Left lung (tissue), 10 donors: ENCODE results near the gene CNOT9. TPM values are rescaled to one million over a fixed set of nuclear protein-coding genes. Genes with fewer than 3 reads are reported as not detected.

Experiments
- ATAC-seq: fragments of 200-7000 bp; cut with Tn5 transposase; one replicate; pipeline ENCODE4 v1.9.1; 2020; ENCODE audit warnings: moderate library complexity
- DNase-seq, 4 donors: peaks; one replicate each; pipeline ENCODE4 v3.0.0-alpha.2; 2013 to 2020
- H3K27ac ChIP-seq, 2 donors: fragments of 200-600 bp; sonication (generic) in 1 of 2; one replicate each; pipeline versions ENCODE4 v1.5.0 to v1.8.0; 2020 to 2021
- H3K27me3 ChIP-seq, 2 donors: fragments of 200-600 bp; sonication (generic) in 1 of 2; one replicate each; pipeline versions ENCODE4 v1.5.0 to v1.8.0; 2020 to 2021
- H3K36me3 ChIP-seq, 2 donors: fragments of 200-600 bp; sonication (generic) in 1 of 2; one replicate each; pipeline versions ENCODE4 v1.5.0 to v1.8.0; 2020 to 2021
- H3K4me1 ChIP-seq, 2 donors: fragments of 200-600 bp; one replicate each; pipeline ENCODE4 v1.8.0; 2021
- H3K4me3 ChIP-seq, 2 donors: fragments of 200-600 bp; sonication (generic) in 1 of 2; one replicate each; pipeline versions ENCODE4 v1.5.0 to v1.8.0; 2020 to 2021; ENCODE audit warnings: mild to moderate bottlenecking in 1 of 2
- H3K9me3 ChIP-seq, 2 donors: fragments of 200-600 bp; sonication (generic) in 1 of 2; one replicate each; pipeline versions ENCODE4 v1.5.0 to v1.8.0; 2020 to 2021
- intact Hi-C, 2 donors: fragments of 100-400 bp; cut with DNase I; formaldehyde crosslinking; loops; one replicate each; pipeline versions ENCODE4 v1.11.2 to v1.14.2; 2022
- polyA plus RNA-seq, 6 donors: library from polyadenylated mRNA; unstranded; fragments of 120-200 nt; gene quantifications; one replicate each; pipeline ENCODE4 v1.2.1, GENCODE V29; 2013; ENCODE audit not compliant: insufficient read length in 6 of 6
- total RNA-seq, 2 donors: library from RNA; stranded (reverse); fragmentation: NEBNext Ultra II Directional; extraction: Animal tissue kit (Norgen Biotek cat#: 25700); gene quantifications; one replicate each; pipeline ENCODE4 v1.2.1, GENCODE V29; 2021
- TF ChIP-seq, protein P1 (sequence below), 2 donors: fragments of 200-600 bp; sonication (generic) in 1 of 2; IDR thresholded peaks; one replicate each; pipeline versions ENCODE4 v1.5.0 to v1.8.0; 2021; ENCODE audit warnings: antibody characterized with exemption in 2 of 2
- donor health status: DM: no; HTN: yes; CAD: no.
- donor health status: DM: no; HTN: no; CAD: no.

Gene CNOT9
- total and polyA plus RNA-seq, 8 donors, result 33.8 to 69.1 (median 55.4) TPM

DNA sequence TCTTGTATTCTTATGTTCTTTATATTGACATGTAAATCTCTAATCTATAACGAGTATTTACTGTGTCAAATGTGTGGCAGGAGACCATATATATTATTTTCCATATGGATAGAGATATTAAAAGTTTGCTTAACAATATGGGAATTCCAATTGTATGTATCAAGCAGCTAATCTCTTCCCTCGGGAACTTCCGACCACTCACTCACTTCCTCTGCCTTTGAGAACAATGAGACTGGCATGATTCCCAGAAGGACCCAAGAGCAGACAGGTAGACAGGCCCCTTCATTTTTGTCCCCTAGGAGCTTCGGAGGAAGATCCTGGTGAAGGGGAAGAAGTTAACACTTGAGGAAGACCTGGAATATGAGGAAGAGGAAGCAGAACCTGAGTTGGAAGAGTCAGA lies 63.2 kb downstream of the CNOT9 start:
- peaks cover 0 to 40% of the 10 kb centered on the region in 2 donors for H3K36me3 ChIP-seq
- TF ChIP-seq, protein P1, sequence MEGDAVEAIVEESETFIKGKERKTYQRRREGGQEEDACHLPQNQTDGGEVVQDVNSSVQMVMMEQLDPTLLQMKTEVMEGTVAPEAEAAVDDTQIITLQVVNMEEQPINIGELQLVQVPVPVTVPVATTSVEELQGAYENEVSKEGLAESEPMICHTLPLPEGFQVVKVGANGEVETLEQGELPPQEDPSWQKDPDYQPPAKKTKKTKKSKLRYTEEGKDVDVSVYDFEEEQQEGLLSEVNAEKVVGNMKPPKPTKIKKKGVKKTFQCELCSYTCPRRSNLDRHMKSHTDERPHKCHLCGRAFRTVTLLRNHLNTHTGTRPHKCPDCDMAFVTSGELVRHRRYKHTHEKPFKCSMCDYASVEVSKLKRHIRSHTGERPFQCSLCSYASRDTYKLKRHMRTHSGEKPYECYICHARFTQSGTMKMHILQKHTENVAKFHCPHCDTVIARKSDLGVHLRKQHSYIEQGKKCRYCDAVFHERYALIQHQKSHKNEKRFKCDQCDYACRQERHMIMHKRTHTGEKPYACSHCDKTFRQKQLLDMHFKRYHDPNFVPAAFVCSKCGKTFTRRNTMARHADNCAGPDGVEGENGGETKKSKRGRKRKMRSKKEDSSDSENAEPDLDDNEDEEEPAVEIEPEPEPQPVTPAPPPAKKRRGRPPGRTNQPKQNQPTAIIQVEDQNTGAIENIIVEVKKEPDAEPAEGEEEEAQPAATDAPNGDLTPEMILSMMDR (IDR thresholded peaks at IDR 0.05), result no peak
- ATAC-seq (no peak), DNase-seq (no peak)
- H3K4me3 ChIP-seq, result no peak overlapping the region
- no peaks in the 10 kb centered on the region for H3K9me3 ChIP-seq
- H3K27ac ChIP-seq, result peak overlapping the region in 1 of 2 donors; percentile 23
- H3K4me1 ChIP-seq, result no peaks in the 10 kb centered on the region
- H3K27me3 ChIP-seq, result no peaks in the 10 kb centered on the region
- intact Hi-C loops, result no loop called here

DNA sequence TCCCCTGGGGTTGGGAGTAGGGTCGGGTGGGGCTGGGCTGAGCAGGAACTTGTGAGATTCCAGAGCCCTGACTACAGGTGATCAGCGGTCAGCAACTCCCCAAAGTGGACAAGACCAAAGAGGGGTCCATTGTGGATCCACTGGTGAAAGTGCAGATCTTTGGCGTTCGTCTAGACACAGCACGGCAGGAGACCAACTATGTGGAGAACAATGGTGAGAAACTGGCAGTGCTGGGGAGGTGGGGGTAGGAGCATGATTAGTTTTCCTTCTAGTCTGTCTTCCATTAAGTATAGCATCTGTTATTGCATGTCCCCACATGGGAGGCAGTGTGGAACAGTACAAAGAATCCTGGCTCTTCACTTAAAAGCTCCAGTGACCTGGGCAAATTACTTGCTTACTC lies 67.1 kb downstream of the CNOT9 start:
- no peak for DNase-seq
- TF ChIP-seq, protein P1 (IDR thresholded peaks at IDR 0.05), result no peak
- H3K27me3 ChIP-seq, result no peaks in the 10 kb centered on the region
- no peaks in the 10 kb centered on the region for H3K4me1 ChIP-seq
- H3K4me3 ChIP-seq, result no peak overlapping the region
- peaks cover 0 to 79% of the 10 kb centered on the region in 2 donors for H3K36me3 ChIP-seq
- no peak overlapping the region for H3K27ac ChIP-seq
- no peak for ATAC-seq
- intact Hi-C loops, result no loop called here
- H3K9me3 ChIP-seq, result no peaks in the 10 kb centered on the region

DNA sequence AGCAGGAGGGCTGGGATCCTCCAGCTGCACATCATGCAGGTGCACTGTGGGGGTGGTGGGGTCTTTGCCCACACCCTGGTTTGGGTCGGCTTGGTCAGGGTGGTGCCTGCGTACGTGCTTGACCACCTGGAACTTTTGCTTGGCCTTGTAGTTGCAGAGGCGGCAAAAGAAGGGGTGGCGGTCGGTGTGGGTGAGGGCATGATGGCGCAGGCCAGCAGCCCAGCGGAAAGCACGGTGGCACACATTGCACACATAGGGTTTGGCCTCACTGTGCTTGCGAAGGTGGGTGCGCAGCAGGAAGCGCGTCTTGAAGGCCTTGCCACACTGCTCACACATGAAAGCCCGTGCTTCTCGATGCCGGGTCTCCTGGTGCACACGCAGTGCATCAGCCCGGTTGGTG lies 69.7 kb downstream of the CNOT9 start:
- H3K9me3 ChIP-seq, result no peaks in the 10 kb centered on the region
- peaks cover 0 to 100% of the 10 kb centered on the region in 2 donors for H3K36me3 ChIP-seq
- no peak overlapping the region for H3K4me3 ChIP-seq
- ATAC-seq (no peak), DNase-seq (no peak)
- no peaks in the 10 kb centered on the region for H3K4me1 ChIP-seq
- TF ChIP-seq, protein P1 (IDR thresholded peaks at IDR 0.05), result no peak
- H3K27me3 ChIP-seq, result no peaks in the 10 kb centered on the region
- intact Hi-C loops, result no loop called here
- no peak overlapping the region for H3K27ac ChIP-seq

DNA sequence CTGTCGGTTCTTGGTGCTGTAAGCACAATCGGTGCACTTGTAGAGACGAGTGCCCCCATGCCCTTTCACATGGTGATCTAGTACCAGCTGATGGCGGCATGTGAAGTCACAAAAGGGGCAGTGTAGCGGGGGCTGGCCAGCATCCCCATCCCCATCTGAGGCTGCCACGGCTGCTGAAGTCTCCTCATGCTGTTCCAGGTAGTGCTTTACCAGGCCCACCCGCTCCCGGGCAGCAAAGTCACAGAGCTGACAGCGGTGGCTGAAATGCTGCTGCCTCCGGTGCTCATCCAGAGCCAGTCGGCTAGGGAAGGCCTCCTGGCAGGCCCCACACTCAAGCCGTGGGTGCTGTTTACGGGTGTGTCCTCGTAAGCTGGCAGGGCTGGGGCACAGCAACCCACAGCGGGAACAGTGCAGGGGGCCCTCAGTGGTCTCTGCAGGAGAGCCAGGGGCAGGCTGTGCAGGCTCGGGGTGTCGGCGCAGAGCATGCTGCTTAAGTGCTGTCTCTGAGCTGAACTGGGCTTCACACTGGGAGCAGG lies 73.5 kb downstream of the CNOT9 start:
- Histone ChIP-seq H3K4me1 (no peaks in the 10 kb centered on the region), H3K27me3 (no peaks in the 10 kb centered on the region), H3K27ac (no peak overlapping the region), H3K4me3 (no peak overlapping the region), H3K9me3 (no peaks in the 10 kb centered on the region), H3K36me3 (peaks cover 5 to 100% of the 10 kb centered on the region in 2 donors)
- TF ChIP-seq, protein P1 (IDR thresholded peaks at IDR 0.05), result no peak
- intact Hi-C loops, result no loop called here
- DNase-seq (no peak), ATAC-seq (no peak)

DNA sequence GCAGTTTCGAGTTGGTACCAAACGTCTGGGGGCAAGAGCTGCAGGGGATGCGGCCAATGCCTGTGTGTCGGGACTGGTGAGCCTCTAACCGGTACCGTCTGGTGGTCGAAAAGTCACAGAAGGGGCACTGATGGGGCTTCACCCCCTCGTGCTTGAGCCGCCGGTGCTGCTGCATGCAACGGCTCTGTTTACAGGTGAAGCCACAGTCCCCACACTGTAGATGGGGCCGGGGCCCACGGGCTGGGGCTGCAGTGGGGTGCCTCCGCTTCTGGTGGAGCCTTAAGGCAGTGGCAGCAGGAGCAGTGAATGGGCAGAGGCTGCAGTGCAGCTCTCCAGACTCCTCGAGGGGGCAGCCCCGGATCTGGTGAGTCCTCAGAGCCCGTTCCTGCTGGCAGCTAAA lies 74.1 kb downstream of the CNOT9 start:
- no peak overlapping the region for H3K27ac ChIP-seq
- DNase-seq (no peak), ATAC-seq (no peak)
- no peaks in the 10 kb centered on the region for H3K4me1 ChIP-seq
- H3K36me3 ChIP-seq, result peaks cover 5 to 100% of the 10 kb centered on the region in 2 donors
- H3K4me3 ChIP-seq, result no peak overlapping the region
- TF ChIP-seq, protein P1 (IDR thresholded peaks at IDR 0.05), result no peak
- intact Hi-C loops, result no loop called here
- H3K9me3 ChIP-seq, result no peaks in the 10 kb centered on the region
- no peaks in the 10 kb centered on the region for H3K27me3 ChIP-seq
